Measurements from ENCODE around the gene PMFBP1.

PMFBP1 gene

DNA sequence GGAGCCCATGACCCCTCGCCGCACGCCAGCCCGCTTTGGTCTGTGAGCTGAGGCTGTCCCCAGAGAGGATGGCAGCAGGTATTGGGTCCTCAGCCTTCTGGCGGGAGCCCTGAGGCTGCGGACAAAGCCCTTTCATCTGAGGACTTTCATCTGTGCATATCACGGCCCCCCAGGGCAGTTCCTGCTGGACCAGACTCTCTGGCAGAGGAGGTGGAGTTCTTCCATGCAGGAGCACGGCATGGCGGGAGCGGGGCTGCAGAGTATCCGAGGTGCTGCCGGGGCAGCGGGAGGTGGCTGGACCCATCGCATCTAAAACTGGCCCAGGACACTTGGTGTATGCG lies 59.5 kb downstream of the PMFBP1 start:
- no peak for FAIRE-seq
- no peak for DNase-seq (ENCODE audit: insufficient read length, low spot score)
- no peak for TF ChIP-seq POLR2A (IDR thresholded peaks at IDR 0.05; ENCODE audit: low read depth, low read length)

DNA sequence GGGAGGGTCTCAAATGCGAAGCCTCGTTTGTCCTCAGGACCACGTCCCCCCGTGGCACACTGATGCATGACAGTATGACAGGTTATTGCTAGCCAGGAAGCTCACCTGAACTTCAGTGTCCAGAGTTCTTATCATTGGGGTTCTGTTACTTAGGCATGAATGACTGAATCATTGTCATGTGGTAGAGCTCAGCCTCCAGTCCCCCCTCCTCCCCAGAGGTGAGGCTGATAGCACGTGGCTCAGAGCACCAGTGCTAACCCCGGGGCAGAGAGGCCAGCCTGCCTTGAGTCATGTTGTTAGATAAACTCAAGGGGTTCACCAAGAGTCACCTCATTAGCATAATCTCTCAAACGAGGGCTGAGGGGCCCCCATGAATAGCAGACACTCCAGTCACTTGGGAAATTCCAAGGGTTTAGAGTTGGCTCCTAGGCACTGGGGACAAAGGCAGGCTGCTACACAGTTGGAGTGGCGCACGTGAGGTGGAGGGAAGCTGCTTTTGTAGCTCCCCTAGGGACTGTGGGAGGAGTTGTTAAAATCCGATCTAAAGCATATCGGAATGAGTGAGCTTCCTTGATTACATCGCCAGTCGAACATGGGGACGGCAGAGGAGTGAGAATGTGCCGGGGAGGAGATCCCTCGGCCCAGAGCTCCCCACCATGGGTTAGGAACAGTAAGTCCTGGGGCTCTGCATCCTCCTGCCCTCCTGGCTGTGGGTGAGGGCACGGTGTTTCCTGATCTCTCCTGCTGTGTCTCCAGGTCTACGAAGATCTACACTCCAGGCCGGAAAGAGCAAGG lies 60.1 kb downstream of the PMFBP1 start:
- no peak for FAIRE-seq
- DNase-seq (ENCODE audit: insufficient read length, low spot score): no peak
- no peak for TF ChIP-seq POLR2A (IDR thresholded peaks at IDR 0.05; ENCODE audit: low read depth, low read length)

DNA sequence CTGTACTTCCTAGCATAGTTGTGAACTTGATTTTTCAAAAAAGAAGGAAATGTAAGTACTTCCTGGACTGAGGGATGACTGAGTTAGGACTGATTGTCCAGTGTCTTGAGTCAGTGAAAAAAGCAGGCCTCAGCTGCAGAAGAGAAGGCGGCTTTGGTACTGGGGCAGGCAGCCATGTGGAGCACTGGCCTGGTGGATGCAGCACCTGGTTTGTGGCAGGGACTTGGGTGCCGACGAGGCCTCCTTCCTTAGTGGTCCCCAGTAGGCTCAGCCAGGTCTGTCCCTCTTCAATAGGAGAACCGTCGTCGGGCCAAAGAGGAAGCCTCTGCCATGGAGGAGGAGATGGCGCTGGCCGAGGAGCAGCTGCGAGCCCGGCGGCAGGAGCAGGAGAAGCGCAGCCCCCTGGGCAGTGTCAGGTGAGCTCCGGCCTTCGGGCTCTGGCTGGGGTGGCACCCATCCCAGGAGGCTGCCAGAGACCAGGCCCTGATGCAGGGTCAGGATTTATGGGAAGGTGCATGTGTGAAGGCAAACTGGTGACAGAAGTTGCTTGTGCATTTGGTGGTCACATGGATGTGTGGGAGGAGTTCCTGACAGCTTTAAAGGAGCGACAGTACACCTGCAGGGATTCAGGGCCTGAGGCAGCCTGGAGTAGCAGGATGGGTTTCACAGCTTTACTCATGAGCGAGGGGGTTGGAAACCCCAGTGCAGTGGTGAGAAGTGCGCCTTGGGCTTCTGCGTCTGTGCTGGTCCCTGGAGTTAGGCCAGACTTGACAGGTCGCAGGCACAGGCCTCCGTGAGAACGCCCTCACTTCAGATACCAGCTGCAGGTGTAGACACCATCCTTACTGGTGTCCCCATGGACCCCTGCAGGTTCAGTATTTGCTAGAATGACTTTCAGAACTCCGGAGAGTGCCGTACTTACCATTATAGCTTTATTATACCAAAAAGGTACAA lies 61.0 kb downstream of the PMFBP1 start:
- FAIRE-seq (no peak), DNase-seq (ENCODE audit: insufficient read length, low spot score) (no peak)
- no peak for TF ChIP-seq POLR2A (IDR thresholded peaks at IDR 0.05; ENCODE audit: low read depth, low read length)

- FAIRE-seq: no peak
- no peak for DNase-seq (ENCODE audit: insufficient read length, low spot score)
- TF ChIP-seq POLR2A (IDR thresholded peaks at IDR 0.05; ENCODE audit: low read depth, low read length): no peak
Observed at GRCh38 chr16:72109966-72110530, 61.9 kb downstream of the PMFBP1 start.

DNA sequence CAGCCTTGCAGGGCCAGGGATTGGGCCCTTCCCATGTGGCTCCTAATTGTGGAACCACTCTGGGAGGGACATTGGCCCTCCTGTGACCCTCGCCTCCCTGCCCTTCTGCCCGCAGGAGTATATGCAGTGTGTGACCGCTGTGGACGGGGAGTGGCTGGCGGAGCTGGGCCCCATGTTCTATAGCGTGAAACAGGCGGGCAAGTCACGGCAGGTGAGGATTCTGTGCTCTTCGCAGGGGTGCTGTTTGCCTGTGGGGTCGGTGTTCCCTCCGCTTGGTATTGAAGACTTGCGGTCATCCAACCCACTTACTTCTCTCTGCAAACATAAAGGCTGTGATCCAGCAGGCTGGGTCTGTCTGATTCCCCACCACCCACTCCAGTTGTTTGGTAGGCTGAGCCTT lies 62.7 kb downstream of the PMFBP1 start:
- DNase-seq (ENCODE audit: insufficient read length, low spot score) (no peak), FAIRE-seq (no peak)
- TF ChIP-seq POLR2A (IDR thresholded peaks at IDR 0.05; ENCODE audit: low read depth, low read length): no peak

- TF ChIP-seq POLR2A (IDR thresholded peaks at IDR 0.05; ENCODE audit: low read depth, low read length): no peak
- FAIRE-seq (no peak), DNase-seq (ENCODE audit: insufficient read length, low spot score) (no peak)
Observed at GRCh38 chr16:72108353-72109102, 63.4 kb downstream of the PMFBP1 start.

DNA sequence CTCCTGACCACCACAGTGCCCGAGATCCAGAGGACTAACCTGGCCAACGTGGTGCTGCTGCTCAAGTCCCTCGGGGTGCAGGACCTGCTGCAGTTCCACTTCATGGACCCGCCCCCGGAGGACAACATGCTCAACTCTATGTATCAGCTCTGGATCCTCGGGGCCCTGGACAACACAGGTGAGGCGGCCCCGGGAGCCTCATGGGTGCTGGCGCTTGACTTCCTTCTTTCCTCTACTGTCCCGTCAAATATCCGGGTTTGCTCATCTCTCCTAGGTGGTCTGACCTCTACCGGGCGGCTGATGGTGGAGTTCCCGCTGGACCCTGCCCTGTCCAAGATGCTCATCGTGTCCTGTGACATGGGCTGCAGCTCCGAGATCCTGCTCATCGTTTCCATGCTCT lies 64.6 kb downstream of the PMFBP1 start:
- FAIRE-seq (no peak), DNase-seq (ENCODE audit: insufficient read length, low spot score) (no peak)
- no peak for TF ChIP-seq POLR2A (IDR thresholded peaks at IDR 0.05; ENCODE audit: low read depth, low read length)

GRCh38 chr16:72105978-72106377 lies 66.0 kb downstream of the PMFBP1 start:
- TF ChIP-seq POLR2A (IDR thresholded peaks at IDR 0.05; ENCODE audit: low read depth, low read length): no peak
- DNase-seq (ENCODE audit: insufficient read length, low spot score) (no peak), FAIRE-seq (no peak)

- TF ChIP-seq POLR2A (IDR thresholded peaks at IDR 0.05; ENCODE audit: low read depth, low read length): no peak
- no peak for FAIRE-seq
- DNase-seq (ENCODE audit: insufficient read length, low spot score): no peak
Observed at GRCh38 chr16:72104905-72105304, 67.0 kb downstream of the PMFBP1 start.

DNA sequence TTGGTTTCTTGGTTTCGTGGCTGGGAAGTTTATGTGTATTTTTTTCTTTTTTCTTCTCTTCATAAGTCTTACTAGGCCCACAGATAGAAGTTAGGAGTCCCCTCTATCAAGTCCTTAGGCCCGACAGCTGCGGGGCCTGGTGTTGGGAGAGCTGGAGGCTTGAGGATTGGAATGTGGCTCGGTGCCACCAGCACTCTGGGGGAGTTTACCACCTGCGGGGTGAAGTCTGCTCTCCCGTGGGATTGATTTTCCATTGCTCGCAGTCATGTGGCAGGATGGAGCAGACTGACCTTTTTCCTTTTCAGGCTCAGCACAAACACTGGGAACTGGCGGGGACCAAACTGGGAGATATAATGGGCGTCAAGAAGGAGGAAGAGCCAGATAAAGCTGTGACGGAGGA lies 70.8 kb downstream of the PMFBP1 start:
- TF ChIP-seq POLR2A (IDR thresholded peaks at IDR 0.05; ENCODE audit: low read depth, low read length): no peak
- no peak for FAIRE-seq
- no peak for DNase-seq (ENCODE audit: insufficient read length, low spot score)

GRCh38 chr16:72099377-72099818 lies 72.6 kb downstream of the PMFBP1 start:
- FAIRE-seq: peak; percentile 43
- TF ChIP-seq POLR2A (IDR thresholded peaks at IDR 0.05; ENCODE audit: low read depth, low read length): no peak
- DNase-seq (ENCODE audit: insufficient read length, low spot score): peak; percentile 68

DNA sequence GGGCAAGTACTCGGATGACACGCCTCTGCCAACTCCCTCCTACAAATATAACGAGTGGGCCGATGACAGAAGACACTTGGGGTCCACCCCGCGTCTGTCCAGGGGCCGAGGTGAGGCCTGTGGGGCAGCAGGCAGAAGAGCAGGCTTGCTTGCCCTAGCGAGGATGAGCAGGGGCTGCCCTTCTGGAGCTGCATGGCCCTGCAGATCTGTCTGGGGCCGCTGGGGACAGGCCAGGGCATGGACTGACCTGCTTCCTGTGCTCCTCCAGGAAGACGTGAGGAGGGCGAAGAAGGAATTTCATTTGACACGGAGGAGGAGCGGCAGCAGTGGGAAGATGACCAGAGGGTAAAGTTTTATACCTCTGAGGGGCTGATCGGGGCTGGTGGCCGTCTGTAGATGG lies 73.0 kb downstream of the PMFBP1 start:
- no peak for FAIRE-seq
- no peak for TF ChIP-seq POLR2A (IDR thresholded peaks at IDR 0.05; ENCODE audit: low read depth, low read length)
- no peak for DNase-seq (ENCODE audit: insufficient read length, low spot score)

GRCh38 chr16:72094266-72094610 lies 77.7 kb downstream of the PMFBP1 start:
- no peak for FAIRE-seq
- DNase-seq (ENCODE audit: insufficient read length, low spot score): no peak

More at GRCh38 chr16:72094266-72094610, 77.7 kb downstream of the PMFBP1 start:
- TF ChIP-seq POLR2A (IDR thresholded peaks at IDR 0.05; ENCODE audit: low read depth, low read length): no peak

Data from H54 (cell line).